Measurements from ENCODE around the gene SLC66A1. TPM values are rescaled to one million over a fixed set of nuclear protein-coding genes. Genes with fewer than 3 reads are reported as not detected.

Gene SLC66A1
- total RNA-seq, 1 donor from 2014 or later, result 22.6 TPM

DNA sequence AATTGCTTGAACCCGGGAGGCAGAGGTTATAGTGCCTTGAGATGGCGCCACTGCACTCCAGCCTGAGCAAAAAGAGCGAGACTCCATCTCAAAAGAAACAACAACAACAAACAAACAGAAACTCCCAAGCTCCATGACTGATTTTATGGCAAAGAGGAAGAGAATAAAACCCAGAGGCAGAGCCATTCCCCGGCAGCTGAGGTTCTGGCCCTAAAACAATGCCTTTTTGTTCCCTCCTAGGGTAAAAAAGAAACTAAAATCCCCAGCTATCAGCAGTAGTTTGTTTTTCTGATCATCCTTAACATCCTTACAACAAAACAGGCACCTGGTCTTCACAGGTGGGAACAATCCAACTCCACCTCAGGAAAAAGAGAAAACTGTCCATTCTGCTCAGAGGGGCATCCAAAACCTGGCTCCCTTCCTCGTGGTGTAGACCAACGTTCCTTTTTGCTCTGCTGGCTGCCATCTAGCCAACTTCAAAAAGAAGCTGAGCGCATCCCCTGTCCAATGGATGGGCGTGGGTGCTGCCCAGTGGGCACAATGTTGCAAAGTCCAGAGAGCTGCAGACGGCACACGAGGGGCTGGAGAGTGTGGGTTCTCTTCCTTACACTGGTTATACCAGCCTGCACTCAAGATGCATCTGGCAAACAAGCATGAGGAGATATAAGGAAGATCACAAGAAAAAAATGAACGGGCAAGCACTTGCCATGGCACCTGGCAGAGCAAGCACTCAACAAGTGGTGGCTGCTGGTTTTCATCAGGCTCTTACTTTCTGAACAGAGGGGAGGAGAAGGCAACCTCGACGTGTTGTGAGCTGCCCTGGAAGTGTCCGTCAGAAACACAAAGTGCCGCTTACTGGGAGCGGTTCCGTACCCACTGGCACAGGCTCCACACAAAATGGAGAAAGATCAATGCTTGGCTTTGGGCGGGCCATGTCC lies 54.7 kb downstream of the SLC66A1 start:
- no peak for DNase-seq (ENCODE audit: low spot score)
- no peak overlapping the region for H3K4me3 Mint-ChIP-seq (ENCODE audit: unreplicated experiment)
- H3K27ac Mint-ChIP-seq (ENCODE audit: unreplicated experiment), result no peak overlapping the region
- TF ChIP-seq, protein P1, sequence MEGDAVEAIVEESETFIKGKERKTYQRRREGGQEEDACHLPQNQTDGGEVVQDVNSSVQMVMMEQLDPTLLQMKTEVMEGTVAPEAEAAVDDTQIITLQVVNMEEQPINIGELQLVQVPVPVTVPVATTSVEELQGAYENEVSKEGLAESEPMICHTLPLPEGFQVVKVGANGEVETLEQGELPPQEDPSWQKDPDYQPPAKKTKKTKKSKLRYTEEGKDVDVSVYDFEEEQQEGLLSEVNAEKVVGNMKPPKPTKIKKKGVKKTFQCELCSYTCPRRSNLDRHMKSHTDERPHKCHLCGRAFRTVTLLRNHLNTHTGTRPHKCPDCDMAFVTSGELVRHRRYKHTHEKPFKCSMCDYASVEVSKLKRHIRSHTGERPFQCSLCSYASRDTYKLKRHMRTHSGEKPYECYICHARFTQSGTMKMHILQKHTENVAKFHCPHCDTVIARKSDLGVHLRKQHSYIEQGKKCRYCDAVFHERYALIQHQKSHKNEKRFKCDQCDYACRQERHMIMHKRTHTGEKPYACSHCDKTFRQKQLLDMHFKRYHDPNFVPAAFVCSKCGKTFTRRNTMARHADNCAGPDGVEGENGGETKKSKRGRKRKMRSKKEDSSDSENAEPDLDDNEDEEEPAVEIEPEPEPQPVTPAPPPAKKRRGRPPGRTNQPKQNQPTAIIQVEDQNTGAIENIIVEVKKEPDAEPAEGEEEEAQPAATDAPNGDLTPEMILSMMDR (IDR thresholded peaks at IDR 0.05; ENCODE audit: unreplicated experiment), result no peak
- H3K36me3 Mint-ChIP-seq (ENCODE audit: low read depth, unreplicated experiment), result peaks cover 6% of the 10 kb centered on the region
- H3K9me3 Mint-ChIP-seq (ENCODE audit: unreplicated experiment), result no peaks in the 10 kb centered on the region
- H3K27me3 Mint-ChIP-seq (ENCODE audit: unreplicated experiment), result peaks cover 6% of the 10 kb centered on the region
- H3K4me1 Mint-ChIP-seq (ENCODE audit: unreplicated experiment), result no peaks in the 10 kb centered on the region

DNA sequence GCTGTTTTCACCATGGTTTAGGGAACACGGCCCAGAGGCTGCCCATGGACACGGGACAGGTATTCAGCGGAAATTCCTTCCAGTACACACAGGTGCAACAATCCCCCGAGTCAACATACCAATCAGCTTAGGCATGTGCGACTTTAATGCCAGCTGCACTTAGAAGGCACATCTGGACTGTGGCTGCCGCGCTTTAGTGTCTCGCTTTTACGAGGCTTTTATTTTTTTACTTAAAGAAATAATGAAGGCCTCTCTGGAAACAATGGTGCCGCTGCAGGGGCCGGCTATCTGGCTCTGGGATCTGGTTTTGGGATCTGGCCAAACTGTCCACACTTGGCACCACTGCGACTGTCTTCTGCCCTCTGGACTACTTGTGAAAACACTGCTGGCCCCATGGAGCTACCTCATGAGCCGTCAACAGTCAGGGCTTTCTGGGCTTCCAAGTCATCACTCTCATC lies 55.5 kb downstream of the SLC66A1 start:
- DNase-seq (ENCODE audit: low spot score), result no peak
- Mint-ChIP-seq H3K9me3 (ENCODE audit: unreplicated experiment) (no peaks in the 10 kb centered on the region), H3K4me3 (ENCODE audit: unreplicated experiment) (no peak overlapping the region), H3K27ac (ENCODE audit: unreplicated experiment) (no peak overlapping the region), H3K36me3 (ENCODE audit: low read depth, unreplicated experiment) (peaks cover 11% of the 10 kb centered on the region), H3K27me3 (ENCODE audit: unreplicated experiment) (peaks cover 6% of the 10 kb centered on the region), H3K4me1 (ENCODE audit: unreplicated experiment) (no peaks in the 10 kb centered on the region)
- TF ChIP-seq, protein P1 (IDR thresholded peaks at IDR 0.05; ENCODE audit: unreplicated experiment), result no peak

DNA sequence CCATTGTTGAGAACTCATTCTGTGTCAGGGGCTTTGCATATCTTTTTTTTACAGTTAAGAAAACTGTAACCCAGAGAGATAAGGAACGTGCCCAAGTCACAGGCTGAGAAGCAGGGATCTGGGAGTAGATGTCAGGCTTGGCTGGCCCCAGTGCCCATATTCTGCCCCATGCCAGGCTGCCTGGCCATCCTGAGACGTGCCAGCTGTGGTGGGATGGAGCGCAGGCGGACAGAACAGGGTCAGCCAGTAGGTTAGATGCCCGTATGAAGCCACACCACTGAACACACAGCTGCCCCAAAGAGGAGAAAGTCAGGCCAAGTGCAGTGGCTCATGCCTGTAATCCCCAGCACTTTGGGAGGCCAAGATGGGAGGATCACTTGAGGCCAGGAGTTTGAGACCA lies 55.9 kb downstream of the SLC66A1 start:
- H3K27me3 Mint-ChIP-seq (ENCODE audit: unreplicated experiment), result peaks cover 6% of the 10 kb centered on the region
- peaks cover 11% of the 10 kb centered on the region for H3K36me3 Mint-ChIP-seq (ENCODE audit: low read depth, unreplicated experiment)
- H3K4me3 Mint-ChIP-seq (ENCODE audit: unreplicated experiment), result no peak overlapping the region
- TF ChIP-seq, protein P1 (IDR thresholded peaks at IDR 0.05; ENCODE audit: unreplicated experiment), result no peak
- no peaks in the 10 kb centered on the region for H3K9me3 Mint-ChIP-seq (ENCODE audit: unreplicated experiment)
- no peak for DNase-seq (ENCODE audit: low spot score)
- no peak overlapping the region for H3K27ac Mint-ChIP-seq (ENCODE audit: unreplicated experiment)
- no peaks in the 10 kb centered on the region for H3K4me1 Mint-ChIP-seq (ENCODE audit: unreplicated experiment)

DNA sequence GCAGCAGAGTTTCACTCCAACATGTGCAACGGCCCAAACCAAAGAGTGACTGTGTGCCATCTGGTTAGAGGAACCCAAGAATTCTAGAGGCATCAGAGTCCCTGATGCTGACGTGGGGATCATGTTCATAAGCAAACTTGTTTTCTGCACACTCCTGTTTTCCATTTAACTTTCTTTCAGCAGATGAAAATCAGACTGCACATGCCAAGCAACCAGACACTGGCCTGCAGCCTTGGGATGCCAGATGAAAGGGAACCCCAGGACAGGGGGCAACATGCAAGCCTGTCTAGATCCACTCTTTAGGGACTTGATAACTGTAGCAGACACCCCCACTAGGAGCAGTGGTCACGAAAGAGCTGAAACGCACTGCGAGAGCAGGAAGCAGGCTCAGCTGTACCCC lies 56.8 kb downstream of the SLC66A1 start:
- Mint-ChIP-seq H3K9me3 (ENCODE audit: unreplicated experiment) (no peaks in the 10 kb centered on the region), H3K36me3 (ENCODE audit: low read depth, unreplicated experiment) (peaks cover 11% of the 10 kb centered on the region), H3K4me1 (ENCODE audit: unreplicated experiment) (no peaks in the 10 kb centered on the region), H3K27ac (ENCODE audit: unreplicated experiment) (no peak overlapping the region), H3K27me3 (ENCODE audit: unreplicated experiment) (peaks cover 6% of the 10 kb centered on the region), H3K4me3 (ENCODE audit: unreplicated experiment) (no peak overlapping the region)
- DNase-seq (ENCODE audit: low spot score), result no peak
- TF ChIP-seq, protein P1 (IDR thresholded peaks at IDR 0.05; ENCODE audit: unreplicated experiment), result no peak
